Fibroblast of pulmonary artery (primary cell): Measurements from ENCODE around the gene SLC15A3.

Experiments used
- DNase-seq: peaks from one replicate; pipeline ENCODE4 v3.0.0-alpha.2; 2010; ENCODE audit warnings: low read depth
- H3K4me3 ChIP-seq: replicated peaks from 2 replicates; pipeline ENCODE4 v1.5.1; 2011; ENCODE audit warnings: low read depth, mild to moderate bottlenecking, control low read depth, low read length, moderate library complexity
- TF ChIP-seq, protein P1 (sequence below): IDR thresholded peaks from 2 replicates; pipeline ENCODE4 v1.5.1; 2011; ENCODE audit warnings: mild to moderate bottlenecking, control low read depth, low read length, inconsistent platforms; ENCODE audit errors: missing control alignments

Gene SLC15A3

GRCh38 chr11:60992842-60993409 lies 41.0 kb upstream of the SLC15A3 start:
- TF ChIP-seq, protein P1, sequence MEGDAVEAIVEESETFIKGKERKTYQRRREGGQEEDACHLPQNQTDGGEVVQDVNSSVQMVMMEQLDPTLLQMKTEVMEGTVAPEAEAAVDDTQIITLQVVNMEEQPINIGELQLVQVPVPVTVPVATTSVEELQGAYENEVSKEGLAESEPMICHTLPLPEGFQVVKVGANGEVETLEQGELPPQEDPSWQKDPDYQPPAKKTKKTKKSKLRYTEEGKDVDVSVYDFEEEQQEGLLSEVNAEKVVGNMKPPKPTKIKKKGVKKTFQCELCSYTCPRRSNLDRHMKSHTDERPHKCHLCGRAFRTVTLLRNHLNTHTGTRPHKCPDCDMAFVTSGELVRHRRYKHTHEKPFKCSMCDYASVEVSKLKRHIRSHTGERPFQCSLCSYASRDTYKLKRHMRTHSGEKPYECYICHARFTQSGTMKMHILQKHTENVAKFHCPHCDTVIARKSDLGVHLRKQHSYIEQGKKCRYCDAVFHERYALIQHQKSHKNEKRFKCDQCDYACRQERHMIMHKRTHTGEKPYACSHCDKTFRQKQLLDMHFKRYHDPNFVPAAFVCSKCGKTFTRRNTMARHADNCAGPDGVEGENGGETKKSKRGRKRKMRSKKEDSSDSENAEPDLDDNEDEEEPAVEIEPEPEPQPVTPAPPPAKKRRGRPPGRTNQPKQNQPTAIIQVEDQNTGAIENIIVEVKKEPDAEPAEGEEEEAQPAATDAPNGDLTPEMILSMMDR, result no peak
- DNase-seq, result no peak
- H3K4me3 ChIP-seq, result no peak overlapping the region

DNA sequence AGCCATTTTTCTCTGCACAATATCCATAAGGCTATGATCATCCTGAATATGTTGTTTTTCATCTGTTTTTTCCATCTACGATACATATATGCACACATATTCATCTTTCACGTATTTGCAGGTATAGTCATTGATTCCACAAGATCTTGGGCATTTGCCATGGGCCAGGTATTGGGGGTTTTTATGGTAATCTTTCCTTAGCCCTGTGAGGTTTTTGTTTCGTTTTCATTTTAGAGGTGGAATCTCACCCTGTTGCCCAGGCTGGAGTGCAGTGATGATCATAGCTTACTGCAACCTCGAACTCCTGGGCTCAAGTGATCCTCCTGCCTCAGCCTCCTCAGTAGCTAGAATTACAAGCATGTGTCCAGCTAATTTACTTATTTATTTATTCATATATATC lies 39.5 kb upstream of the SLC15A3 start:
- no peak for DNase-seq
- TF ChIP-seq, protein P1, result no peak
- H3K4me3 ChIP-seq, result no peak overlapping the region

DNA sequence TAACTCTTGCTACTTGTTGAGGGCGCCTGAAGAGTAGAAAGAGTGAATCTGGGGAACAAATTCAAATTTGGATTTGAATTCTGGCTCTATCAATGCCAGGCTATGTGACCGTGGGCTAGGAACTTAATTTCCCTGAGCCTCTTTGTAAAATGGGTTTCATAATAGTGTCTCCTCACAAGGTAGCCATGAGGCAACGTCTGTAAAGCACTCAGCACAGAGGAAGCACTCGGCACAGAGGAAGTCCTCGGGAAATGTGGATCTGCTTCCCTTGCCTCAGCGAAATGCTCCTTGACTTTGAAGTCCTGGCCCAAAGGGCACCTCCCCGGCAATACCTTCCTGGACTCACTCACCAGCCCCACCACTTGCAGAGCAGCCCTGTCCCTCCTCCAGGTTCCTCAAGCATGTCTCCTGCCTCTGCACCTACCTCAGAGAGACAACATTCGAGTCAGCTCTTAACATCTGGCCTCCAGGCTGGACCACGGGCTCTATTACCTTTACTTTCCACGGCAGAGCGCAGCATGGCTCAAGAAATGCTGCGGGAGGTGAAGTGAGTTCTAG lies 37.2 kb upstream of the SLC15A3 start:
- no peak for DNase-seq
- H3K4me3 ChIP-seq, result no peak overlapping the region
- TF ChIP-seq, protein P1, result no peak

DNA sequence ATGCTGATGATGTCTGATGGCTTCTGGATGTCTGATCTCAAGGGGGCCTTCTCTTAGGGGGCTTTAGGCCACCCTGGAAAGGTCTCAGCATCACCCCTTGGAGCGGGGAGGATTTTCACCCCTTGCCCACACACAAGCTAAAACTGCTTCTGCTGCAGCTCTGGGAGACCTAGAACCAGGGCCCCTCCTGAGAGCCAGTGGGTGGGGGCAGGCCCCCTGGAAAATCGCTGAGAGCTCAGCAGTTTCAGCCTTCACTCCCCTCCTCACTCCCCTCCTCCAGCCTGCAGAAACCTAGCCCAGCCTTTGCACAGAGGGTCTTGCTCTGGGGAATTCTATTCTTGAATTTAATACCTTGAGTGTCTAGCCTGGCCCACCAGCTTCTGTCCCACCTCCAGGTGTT lies 36.7 kb upstream of the SLC15A3 start:
- no peak for DNase-seq
- no peak overlapping the region for H3K4me3 ChIP-seq
- TF ChIP-seq, protein P1, result no peak

GRCh38 chr11:60987577-60988277 lies 35.8 kb upstream of the SLC15A3 start:
- TF ChIP-seq, protein P1, result no peak
- DNase-seq, result no peak
- no peak overlapping the region for H3K4me3 ChIP-seq

- TF ChIP-seq, protein P1, result no peak
- no peak overlapping the region for H3K4me3 ChIP-seq
- DNase-seq, result peak; percentile 33
Observed at GRCh38 chr11:60985991-60986915, 34.3 kb upstream of the SLC15A3 start.
